DOHH2 (cell line): ENCODE measurements around the gene MVP.

ENCODE experiments used
- EZH2phosphoT487 ChIP-seq: fragments of 200-600 bp; sonication (generic); IDR thresholded peaks from 2 replicates; pipeline ENCODE4 v1.6.1; 2017; ENCODE audit warnings: borderline replicate concordance, mild to moderate bottlenecking, antibody characterized with exemption, low read length, moderate library complexity, mixed read lengths
- TF ChIP-seq, protein P1 (sequence below): fragments of 200-600 bp; sonication (generic); IDR thresholded peaks from one replicate; pipeline ENCODE4 v1.5.1; 2014; ENCODE audit warnings: antibody characterized with exemption, mild to moderate bottlenecking, low read depth, low read length; ENCODE audit not compliant: poor library complexity, severe bottlenecking

DNA sequence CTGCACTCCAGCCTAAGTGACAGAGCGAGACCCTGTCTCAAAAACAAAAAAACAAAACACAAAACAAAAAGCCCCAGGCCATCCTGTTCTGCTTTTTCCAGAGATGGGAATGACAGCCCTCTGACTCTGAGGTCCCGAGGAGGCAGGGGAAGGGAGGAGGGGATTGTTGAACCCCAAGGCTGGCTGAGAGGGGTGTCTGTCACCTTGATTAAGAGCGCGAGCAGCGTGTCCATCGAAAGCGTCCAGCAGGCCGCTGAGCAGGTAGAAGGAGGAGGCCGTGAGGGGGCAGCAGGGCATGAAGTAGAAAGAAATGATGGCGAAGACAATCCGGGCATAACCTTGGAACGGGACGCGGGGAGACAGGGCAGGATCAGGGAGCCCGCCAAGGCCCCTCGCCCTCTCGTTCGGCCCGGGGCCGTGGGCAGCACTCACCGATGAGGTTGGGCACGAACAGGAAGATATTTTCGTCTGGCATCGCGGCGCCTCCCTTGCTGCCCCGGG, 42.2 kb downstream of the MVP start:
- TF ChIP-seq, protein P1, sequence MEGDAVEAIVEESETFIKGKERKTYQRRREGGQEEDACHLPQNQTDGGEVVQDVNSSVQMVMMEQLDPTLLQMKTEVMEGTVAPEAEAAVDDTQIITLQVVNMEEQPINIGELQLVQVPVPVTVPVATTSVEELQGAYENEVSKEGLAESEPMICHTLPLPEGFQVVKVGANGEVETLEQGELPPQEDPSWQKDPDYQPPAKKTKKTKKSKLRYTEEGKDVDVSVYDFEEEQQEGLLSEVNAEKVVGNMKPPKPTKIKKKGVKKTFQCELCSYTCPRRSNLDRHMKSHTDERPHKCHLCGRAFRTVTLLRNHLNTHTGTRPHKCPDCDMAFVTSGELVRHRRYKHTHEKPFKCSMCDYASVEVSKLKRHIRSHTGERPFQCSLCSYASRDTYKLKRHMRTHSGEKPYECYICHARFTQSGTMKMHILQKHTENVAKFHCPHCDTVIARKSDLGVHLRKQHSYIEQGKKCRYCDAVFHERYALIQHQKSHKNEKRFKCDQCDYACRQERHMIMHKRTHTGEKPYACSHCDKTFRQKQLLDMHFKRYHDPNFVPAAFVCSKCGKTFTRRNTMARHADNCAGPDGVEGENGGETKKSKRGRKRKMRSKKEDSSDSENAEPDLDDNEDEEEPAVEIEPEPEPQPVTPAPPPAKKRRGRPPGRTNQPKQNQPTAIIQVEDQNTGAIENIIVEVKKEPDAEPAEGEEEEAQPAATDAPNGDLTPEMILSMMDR = peak; percentile 10
- TF ChIP-seq EZH2phosphoT487 = no peak
